HG03460 (cell line): ENCODE measurements around the gene ESR2.

Experiments used
- ATAC-seq: cut with Tn5 transposase; IDR thresholded peaks from one replicate; pipeline ENCODE4 v1.9.1; 2021; ENCODE audit not compliant: unreplicated experiment

The ESR2 gene

GRCh38 chr14:64092940-64093339 lies 201.2 kb downstream of the ESR2 start:
- no peak for ATAC-seq

- no peak for ATAC-seq
Observed at GRCh38 chr14:64092338-64092737, 201.8 kb downstream of the ESR2 start.

GRCh38 chr14:64091217-64091616 lies 203.0 kb downstream of the ESR2 start:
- ATAC-seq = no peak

GRCh38 chr14:64089920-64090319 lies 204.3 kb downstream of the ESR2 start:
- no peak for ATAC-seq

GRCh38 chr14:64088647-64088964 lies 205.6 kb downstream of the ESR2 start:
- ATAC-seq = no peak

GRCh38 chr14:64082837-64083236 lies 211.3 kb downstream of the ESR2 start:
- no peak for ATAC-seq

- no peak for ATAC-seq
Observed at GRCh38 chr14:64081174-64081746, 212.9 kb downstream of the ESR2 start.

GRCh38 chr14:64080452-64080851 lies 213.7 kb downstream of the ESR2 start:
- ATAC-seq = no peak

GRCh38 chr14:64075613-64076005 lies 218.6 kb downstream of the ESR2 start:
- ATAC-seq = no peak

- no peak for ATAC-seq
Observed at GRCh38 chr14:64074961-64075612, 219.1 kb downstream of the ESR2 start.

- no peak for ATAC-seq
Observed at GRCh38 chr14:64069634-64070359, 224.4 kb downstream of the ESR2 start.

- ATAC-seq = no peak
Observed at GRCh38 chr14:64064447-64064846, 229.7 kb downstream of the ESR2 start.

GRCh38 chr14:64062381-64063115 lies 231.6 kb downstream of the ESR2 start:
- ATAC-seq = no peak

- no peak for ATAC-seq
Observed at GRCh38 chr14:64061706-64062105, 232.5 kb downstream of the ESR2 start.

GRCh38 chr14:64061115-64061514 lies 233.1 kb downstream of the ESR2 start:
- ATAC-seq = no peak

- no peak for ATAC-seq
Observed at GRCh38 chr14:64060648-64061096, 233.5 kb downstream of the ESR2 start.

- ATAC-seq = no peak
Observed at GRCh38 chr14:64060199-64060545, 234.0 kb downstream of the ESR2 start.

- no peak for ATAC-seq
Observed at GRCh38 chr14:64059454-64060198, 234.5 kb downstream of the ESR2 start.

- no peak for ATAC-seq
Observed at GRCh38 chr14:64053694-64054669, 240.2 kb downstream of the ESR2 start.
